ENCODE data around the gene CNTN1.

CNTN1 gene

DNA sequence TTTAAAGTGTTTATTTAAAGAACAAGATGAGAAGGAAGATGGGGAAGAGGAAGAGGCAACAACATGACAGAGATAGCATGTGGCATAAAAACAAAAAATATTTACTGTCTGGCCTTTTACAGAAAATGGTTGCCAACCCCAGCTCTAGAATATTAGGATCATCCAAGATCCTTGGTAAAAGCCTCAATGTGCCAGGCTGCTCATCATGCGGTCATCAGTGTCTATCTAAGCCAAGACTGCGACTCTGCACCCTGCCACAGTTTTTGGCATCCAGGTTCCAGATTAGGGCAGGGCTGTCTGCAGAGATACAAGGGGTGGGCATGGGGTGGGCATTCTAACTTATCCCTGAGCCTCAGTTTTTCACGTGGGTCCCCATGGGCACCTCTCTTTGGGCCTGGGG, 46.9 kb upstream of the CNTN1 start:
- no peak overlapping the region for H3K27ac ChIP-seq (ENCODE audit: low read length, poor library complexity, severe bottlenecking)
- no peak overlapping the region for H2AFZ ChIP-seq (ENCODE audit: low read depth, low read length)
- H3K9ac ChIP-seq (ENCODE audit: low read length), result no peak overlapping the region
- no peak overlapping the region for H3K18ac ChIP-seq (ENCODE audit: low read depth in 1 of 2, low read length in 2 of 2)
- H3K4ac ChIP-seq (ENCODE audit: low read depth in 1 of 2, low read length in 2 of 2), result no peak overlapping the region
- no peak overlapping the region for H2BK5ac ChIP-seq (ENCODE audit: low read depth, low read length, poor library complexity, severe bottlenecking)
- no peak overlapping the region for H3K14ac ChIP-seq (ENCODE audit: low read length in 2 of 2)
- H3K36me3 ChIP-seq (ENCODE audit: control insufficient read depth in 1 of 2, insufficient read depth in 2 of 2, low read depth in 1 of 2, low read length in 2 of 2), result no peaks in the 10 kb centered on the region
- no peak overlapping the region for H3K23ac ChIP-seq (ENCODE audit: low read length in 2 of 2)
- no peak overlapping the region for H3K4me2 ChIP-seq (ENCODE audit: low read length, poor library complexity, severe bottlenecking)
- no peak for DNase-seq
- no peak overlapping the region for H3K4me3 ChIP-seq (ENCODE audit: insufficient read depth in 1 of 2, low read depth in 1 of 2, low read length in 2 of 2)
- H4K8ac ChIP-seq (ENCODE audit: low read length), result no peak overlapping the region
- no peaks in the 10 kb centered on the region for H3K27me3 ChIP-seq (ENCODE audit: control insufficient read depth in 1 of 2, insufficient read depth in 1 of 2, low read length in 2 of 2)
- H3K4me1 ChIP-seq (ENCODE audit: control insufficient read depth, insufficient read depth, low read depth, low read length), result no peaks in the 10 kb centered on the region
- no peak overlapping the region for H4K91ac ChIP-seq (ENCODE audit: low read length)
- no peak overlapping the region for H2BK120ac ChIP-seq (ENCODE audit: low read depth, low read length)
- H3K9me3 ChIP-seq (ENCODE audit: control insufficient read depth, low read length), result no peaks in the 10 kb centered on the region
- H2BK15ac ChIP-seq (ENCODE audit: low read depth, poor library complexity, severe bottlenecking), result no peak overlapping the region
- H2BK12ac ChIP-seq (ENCODE audit: low read length in 2 of 2), result no peak overlapping the region
- no peaks in the 10 kb centered on the region for H3K79me1 ChIP-seq (replicated peaks; ENCODE audit: low read length, poor library complexity, severe bottlenecking)
- H2AK5ac ChIP-seq (ENCODE audit: low read length, severe bottlenecking), result no peak overlapping the region
- WGBS, result 51% methylated on average over 3 of the region's 3 CpGs

DNA sequence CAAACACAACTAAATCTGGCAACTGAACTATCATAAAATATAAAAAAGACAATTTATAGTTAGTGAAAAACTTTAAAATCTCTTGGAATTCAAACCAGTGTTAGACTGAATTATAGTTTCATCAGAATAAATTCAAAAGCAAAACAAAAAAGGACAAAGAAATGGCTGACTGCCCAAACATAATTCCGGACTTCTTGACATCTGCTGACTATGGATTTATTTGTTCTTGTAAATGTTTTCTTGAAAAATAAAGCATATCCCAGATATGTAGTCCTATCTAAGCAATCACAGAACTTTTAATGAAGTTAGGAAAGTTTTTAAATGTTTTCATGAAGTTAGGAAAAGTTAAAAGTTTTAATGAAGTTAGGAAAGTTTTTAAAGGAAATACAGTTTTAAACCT, 45.8 kb upstream of the CNTN1 start:
- H3K23ac ChIP-seq (ENCODE audit: low read length in 2 of 2), result no peak overlapping the region
- H3K36me3 ChIP-seq (ENCODE audit: control insufficient read depth in 1 of 2, insufficient read depth in 2 of 2, low read depth in 1 of 2, low read length in 2 of 2), result no peaks in the 10 kb centered on the region
- no peak overlapping the region for H4K8ac ChIP-seq (ENCODE audit: low read length)
- no peak overlapping the region for H2BK12ac ChIP-seq (ENCODE audit: low read length in 2 of 2)
- H3K27ac ChIP-seq (ENCODE audit: low read length, poor library complexity, severe bottlenecking), result no peak overlapping the region
- no peaks in the 10 kb centered on the region for H3K9me3 ChIP-seq (ENCODE audit: control insufficient read depth, low read length)
- no peak overlapping the region for H2BK120ac ChIP-seq (ENCODE audit: low read depth, low read length)
- H3K18ac ChIP-seq (ENCODE audit: low read depth in 1 of 2, low read length in 2 of 2), result no peak overlapping the region
- no peak for DNase-seq
- no peak overlapping the region for H2AFZ ChIP-seq (ENCODE audit: low read depth, low read length)
- WGBS, result no CpG with 5 or more reads among the region's 1 CpG
- H3K9ac ChIP-seq (ENCODE audit: low read length), result no peak overlapping the region
- H3K79me1 ChIP-seq (replicated peaks; ENCODE audit: low read length, poor library complexity, severe bottlenecking), result no peaks in the 10 kb centered on the region
- no peak overlapping the region for H2BK5ac ChIP-seq (ENCODE audit: low read depth, low read length, poor library complexity, severe bottlenecking)
- no peak overlapping the region for H3K14ac ChIP-seq (ENCODE audit: low read length in 2 of 2)
- H3K4me3 ChIP-seq (ENCODE audit: insufficient read depth in 1 of 2, low read depth in 1 of 2, low read length in 2 of 2), result no peak overlapping the region
- no peak overlapping the region for H2AK5ac ChIP-seq (ENCODE audit: low read length, severe bottlenecking)
- H3K27me3 ChIP-seq (ENCODE audit: control insufficient read depth in 1 of 2, insufficient read depth in 1 of 2, low read length in 2 of 2), result no peaks in the 10 kb centered on the region
- no peak overlapping the region for H2BK15ac ChIP-seq (ENCODE audit: low read depth, poor library complexity, severe bottlenecking)
- no peak overlapping the region for H3K4me2 ChIP-seq (ENCODE audit: low read length, poor library complexity, severe bottlenecking)
- H4K91ac ChIP-seq (ENCODE audit: low read length), result no peak overlapping the region
- H3K4ac ChIP-seq (ENCODE audit: low read depth in 1 of 2, low read length in 2 of 2), result no peak overlapping the region
- no peaks in the 10 kb centered on the region for H3K4me1 ChIP-seq (ENCODE audit: control insufficient read depth, insufficient read depth, low read depth, low read length)

GRCh38 chr12:40646911-40647310, 45.3 kb upstream of the CNTN1 start:
- no peaks in the 10 kb centered on the region for H3K27me3 ChIP-seq (ENCODE audit: control insufficient read depth in 1 of 2, insufficient read depth in 1 of 2, low read length in 2 of 2)
- no peaks in the 10 kb centered on the region for H3K4me1 ChIP-seq (ENCODE audit: control insufficient read depth, insufficient read depth, low read depth, low read length)
- no peak overlapping the region for H2BK12ac ChIP-seq (ENCODE audit: low read length in 2 of 2)
- no peak overlapping the region for H3K23ac ChIP-seq (ENCODE audit: low read length in 2 of 2)
- H2AK5ac ChIP-seq (ENCODE audit: low read length, severe bottlenecking), result no peak overlapping the region
- no peak overlapping the region for H2BK15ac ChIP-seq (ENCODE audit: low read depth, poor library complexity, severe bottlenecking)
- no peak overlapping the region for H2BK120ac ChIP-seq (ENCODE audit: low read depth, low read length)
- H3K4me2 ChIP-seq (ENCODE audit: low read length, poor library complexity, severe bottlenecking), result no peak overlapping the region
- H3K27ac ChIP-seq (ENCODE audit: low read length, poor library complexity, severe bottlenecking), result no peak overlapping the region
- no peak overlapping the region for H3K9ac ChIP-seq (ENCODE audit: low read length)
- H4K8ac ChIP-seq (ENCODE audit: low read length), result no peak overlapping the region
- H3K14ac ChIP-seq (ENCODE audit: low read length in 2 of 2), result no peak overlapping the region
- H4K91ac ChIP-seq (ENCODE audit: low read length), result no peak overlapping the region
- H3K4ac ChIP-seq (ENCODE audit: low read depth in 1 of 2, low read length in 2 of 2), result no peak overlapping the region
- no peak for DNase-seq
- no peaks in the 10 kb centered on the region for H3K9me3 ChIP-seq (ENCODE audit: control insufficient read depth, low read length)
- no peak overlapping the region for H2BK5ac ChIP-seq (ENCODE audit: low read depth, low read length, poor library complexity, severe bottlenecking)
- H3K36me3 ChIP-seq (ENCODE audit: control insufficient read depth in 1 of 2, insufficient read depth in 2 of 2, low read depth in 1 of 2, low read length in 2 of 2), result no peaks in the 10 kb centered on the region
- H3K18ac ChIP-seq (ENCODE audit: low read depth in 1 of 2, low read length in 2 of 2), result no peak overlapping the region
- H3K79me1 ChIP-seq (replicated peaks; ENCODE audit: low read length, poor library complexity, severe bottlenecking), result no peaks in the 10 kb centered on the region
- H3K4me3 ChIP-seq (ENCODE audit: insufficient read depth in 1 of 2, low read depth in 1 of 2, low read length in 2 of 2), result no peak overlapping the region
- no peak overlapping the region for H2AFZ ChIP-seq (ENCODE audit: low read depth, low read length)

GRCh38 chr12:40647651-40648050, 44.6 kb upstream of the CNTN1 start:
- no peak overlapping the region for H4K91ac ChIP-seq (ENCODE audit: low read length)
- no peaks in the 10 kb centered on the region for H3K4me1 ChIP-seq (ENCODE audit: control insufficient read depth, insufficient read depth, low read depth, low read length)
- no peak overlapping the region for H2BK12ac ChIP-seq (ENCODE audit: low read length in 2 of 2)
- no peak overlapping the region for H2BK15ac ChIP-seq (ENCODE audit: low read depth, poor library complexity, severe bottlenecking)
- no peaks in the 10 kb centered on the region for H3K9me3 ChIP-seq (ENCODE audit: control insufficient read depth, low read length)
- H2AK5ac ChIP-seq (ENCODE audit: low read length, severe bottlenecking), result no peak overlapping the region
- H3K23ac ChIP-seq (ENCODE audit: low read length in 2 of 2), result no peak overlapping the region
- no peak overlapping the region for H3K4ac ChIP-seq (ENCODE audit: low read depth in 1 of 2, low read length in 2 of 2)
- H3K27ac ChIP-seq (ENCODE audit: low read length, poor library complexity, severe bottlenecking), result no peak overlapping the region
- no peak overlapping the region for H3K14ac ChIP-seq (ENCODE audit: low read length in 2 of 2)
- no peak overlapping the region for H4K8ac ChIP-seq (ENCODE audit: low read length)
- no peaks in the 10 kb centered on the region for H3K36me3 ChIP-seq (ENCODE audit: control insufficient read depth in 1 of 2, insufficient read depth in 2 of 2, low read depth in 1 of 2, low read length in 2 of 2)
- H3K27me3 ChIP-seq (ENCODE audit: control insufficient read depth in 1 of 2, insufficient read depth in 1 of 2, low read length in 2 of 2), result no peaks in the 10 kb centered on the region
- no peak overlapping the region for H3K4me3 ChIP-seq (ENCODE audit: insufficient read depth in 1 of 2, low read depth in 1 of 2, low read length in 2 of 2)
- DNase-seq, result no peak
- H3K4me2 ChIP-seq (ENCODE audit: low read length, poor library complexity, severe bottlenecking), result no peak overlapping the region
- H2BK120ac ChIP-seq (ENCODE audit: low read depth, low read length), result no peak overlapping the region
- no peak overlapping the region for H3K9ac ChIP-seq (ENCODE audit: low read length)
- no peaks in the 10 kb centered on the region for H3K79me1 ChIP-seq (replicated peaks; ENCODE audit: low read length, poor library complexity, severe bottlenecking)
- no peak overlapping the region for H3K18ac ChIP-seq (ENCODE audit: low read depth in 1 of 2, low read length in 2 of 2)
- no peak overlapping the region for H2AFZ ChIP-seq (ENCODE audit: low read depth, low read length)
- WGBS, result 74% methylated on average over 2 of the region's 2 CpGs
- H2BK5ac ChIP-seq (ENCODE audit: low read depth, low read length, poor library complexity, severe bottlenecking), result no peak overlapping the region

Data from mesenchymal stem cell (in vitro differentiated cells and primary cell).